Tongue (tissue), 2 donors: ENCODE data around the gene GYG2. TPM values are rescaled to one million over a fixed set of nuclear protein-coding genes. Genes with fewer than 3 reads are reported as not detected.
"Not testable (repeated sequence)": the region's sequence is repeated elsewhere in the genome, so short reads cannot be mapped to it uniquely, and the experiment has no call there.

ENCODE experiments used
- DNase-seq: peaks from one replicate; pipeline ENCODE4 v3.0.0-alpha.2; 2015
- total RNA-seq: library from RNA; depleted of rRNA; stranded (reverse); fragments of >200 nt; gene quantifications from one replicate; pipeline ENCODE4 v1.2.3, GENCODE V29; 2014

Gene GYG2
- total RNA-seq, 1 donor from 2014 or later, result 1.6 TPM

DNA sequence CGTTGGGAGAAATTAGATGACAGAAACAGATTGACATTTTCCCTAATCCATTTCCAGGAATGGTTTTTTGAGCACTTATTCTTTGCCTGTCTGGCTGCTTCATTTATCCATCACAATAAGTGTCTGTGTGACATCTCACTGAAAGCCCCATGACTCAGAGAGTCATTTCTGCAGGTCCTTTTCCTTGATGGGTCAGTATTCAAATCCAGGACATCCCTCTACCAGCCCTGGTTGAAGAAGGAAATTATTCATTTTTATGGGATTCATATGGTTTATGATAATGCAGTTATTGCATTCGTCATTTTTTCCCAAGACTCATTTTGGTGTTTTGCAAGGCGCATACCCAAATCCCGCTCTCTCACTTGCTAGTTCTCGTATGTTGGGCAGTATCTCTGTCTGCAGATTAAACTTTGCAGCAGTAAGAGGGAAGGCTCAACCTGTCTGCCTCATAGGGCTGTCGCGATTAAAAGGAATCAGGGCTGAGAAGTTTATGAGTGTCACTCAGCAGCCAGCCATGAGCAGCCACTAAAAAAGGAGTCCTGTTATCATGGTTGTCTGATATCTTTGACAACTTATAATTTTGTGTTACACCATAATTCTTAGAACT, 44.0 kb downstream of the GYG2 start:
- no peak for DNase-seq

GRCh38 chrX:2874222-2875135, 45.7 kb downstream of the GYG2 start:
- no peak for DNase-seq

- no peak for DNase-seq
These were observed 46.4 kb downstream of the GYG2 start for GRCh38 chrX:2875136-2875481.

DNA sequence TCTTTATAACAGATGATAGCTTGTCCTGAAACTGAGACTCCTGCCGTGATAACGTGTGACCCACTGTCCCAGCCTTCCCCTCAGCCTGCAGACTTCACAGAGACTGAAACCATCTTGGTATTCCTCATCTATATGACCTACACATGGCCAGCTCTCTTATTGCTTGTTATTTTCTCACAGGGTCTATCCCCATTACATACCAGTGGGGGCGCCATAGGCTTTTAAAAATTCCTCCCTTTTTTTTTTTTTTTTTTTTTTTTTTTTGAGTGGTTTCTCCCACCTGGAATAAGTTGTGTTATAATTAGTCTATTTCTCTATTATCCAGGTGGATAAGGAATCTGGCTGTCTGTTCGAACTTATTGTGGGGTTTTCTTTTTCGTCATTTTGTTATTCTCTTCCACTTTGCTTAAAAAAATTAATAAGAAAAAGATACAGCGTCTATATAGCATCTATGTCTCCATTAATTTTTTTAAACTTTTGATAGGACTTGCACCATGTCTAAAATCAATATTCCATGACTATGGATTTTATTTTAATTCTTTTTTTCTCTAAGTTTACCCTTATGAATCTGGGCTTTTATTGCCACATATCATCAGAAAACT, 47.2 kb downstream of the GYG2 start:
- no peak for DNase-seq

GRCh38 chrX:2878563-2878962, 49.8 kb downstream of the GYG2 start:
- no peak for DNase-seq

DNA sequence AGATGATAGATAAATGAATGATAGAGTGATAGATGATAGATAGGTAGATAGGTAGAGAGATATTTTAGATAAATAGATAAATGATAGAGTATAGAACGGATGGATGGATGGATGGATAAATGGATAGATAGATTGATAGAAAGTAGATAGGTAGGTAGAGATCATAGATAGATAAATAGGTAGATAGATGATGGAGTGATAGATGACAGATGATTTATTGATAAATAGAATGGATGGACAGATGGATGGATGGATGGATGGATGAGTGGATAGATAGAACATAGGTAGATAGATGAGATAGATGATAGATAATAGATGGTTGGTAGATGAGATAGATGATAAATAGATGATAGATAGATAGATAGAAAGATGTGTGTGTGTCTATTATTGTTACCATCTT, 50.9 kb downstream of the GYG2 start:
- DNase-seq, result no peak

DNA sequence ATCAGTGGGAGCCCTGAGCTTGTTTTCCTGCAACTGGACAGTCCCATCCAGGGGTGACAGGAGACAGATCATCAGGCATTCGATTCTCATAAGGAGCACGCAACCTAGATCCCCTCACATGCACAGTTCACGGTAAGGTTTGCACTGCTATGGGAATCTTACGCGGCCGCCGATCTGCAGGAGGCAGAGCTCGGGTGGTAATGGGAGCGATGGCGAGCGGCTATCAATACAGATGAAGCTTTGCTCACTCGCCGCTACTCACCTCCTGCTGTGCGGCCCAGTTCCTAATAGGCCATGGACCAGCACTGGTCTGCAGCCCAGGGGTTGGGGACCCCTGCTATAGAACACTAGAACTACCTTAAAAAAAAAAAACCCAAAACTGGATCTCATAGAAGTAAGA, 55.0 kb downstream of the GYG2 start:
- DNase-seq, result no peak

DNA sequence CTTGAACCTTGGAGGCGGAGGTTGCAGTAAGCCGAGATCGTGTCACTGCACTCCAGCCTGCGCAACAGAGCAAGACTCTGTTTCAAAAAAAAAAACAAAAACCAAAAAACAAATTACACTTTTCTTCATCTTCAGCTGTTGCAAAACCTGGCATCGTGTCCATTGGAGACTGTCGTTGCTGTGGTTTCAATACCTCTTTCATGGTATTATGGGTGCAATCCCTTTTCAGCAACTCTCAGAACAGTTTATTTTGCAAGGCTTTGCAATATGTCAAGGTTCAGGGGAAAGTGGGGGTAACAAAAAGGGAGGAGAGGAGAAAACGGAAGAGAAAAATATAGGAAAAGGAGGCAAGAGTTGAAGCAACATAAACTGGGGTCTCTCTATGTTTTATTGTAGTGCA, 59.6 kb downstream of the GYG2 start:
- no peak for DNase-seq

DNA sequence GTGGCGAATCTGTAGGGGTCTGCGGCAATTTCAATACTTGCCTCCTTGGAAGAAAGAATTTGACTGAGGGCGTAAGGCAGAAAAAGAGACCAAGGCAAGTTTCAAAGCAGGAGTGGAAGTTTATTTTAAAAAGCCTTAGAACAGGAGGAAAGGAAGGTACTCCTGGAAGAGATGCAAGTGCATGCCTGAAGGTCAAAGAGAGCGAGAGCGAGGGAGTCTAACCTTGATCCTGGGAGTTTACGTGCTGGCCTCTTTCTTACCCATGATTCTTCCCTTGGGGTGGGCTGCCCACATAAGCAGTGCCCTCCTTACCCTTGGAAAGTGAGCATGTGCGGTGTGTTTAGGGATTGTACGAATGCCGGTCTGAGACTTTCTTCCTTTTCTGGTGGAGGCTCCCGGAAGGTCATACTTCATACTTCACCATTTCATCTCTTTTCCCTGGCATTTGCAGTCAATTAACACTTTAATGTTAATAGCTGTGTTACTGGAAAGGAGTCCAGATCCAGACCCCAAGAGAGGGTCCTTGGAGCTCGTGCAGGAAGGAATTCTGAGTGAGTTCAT, 60.4 kb downstream of the GYG2 start:
- DNase-seq, result no peak

DNA sequence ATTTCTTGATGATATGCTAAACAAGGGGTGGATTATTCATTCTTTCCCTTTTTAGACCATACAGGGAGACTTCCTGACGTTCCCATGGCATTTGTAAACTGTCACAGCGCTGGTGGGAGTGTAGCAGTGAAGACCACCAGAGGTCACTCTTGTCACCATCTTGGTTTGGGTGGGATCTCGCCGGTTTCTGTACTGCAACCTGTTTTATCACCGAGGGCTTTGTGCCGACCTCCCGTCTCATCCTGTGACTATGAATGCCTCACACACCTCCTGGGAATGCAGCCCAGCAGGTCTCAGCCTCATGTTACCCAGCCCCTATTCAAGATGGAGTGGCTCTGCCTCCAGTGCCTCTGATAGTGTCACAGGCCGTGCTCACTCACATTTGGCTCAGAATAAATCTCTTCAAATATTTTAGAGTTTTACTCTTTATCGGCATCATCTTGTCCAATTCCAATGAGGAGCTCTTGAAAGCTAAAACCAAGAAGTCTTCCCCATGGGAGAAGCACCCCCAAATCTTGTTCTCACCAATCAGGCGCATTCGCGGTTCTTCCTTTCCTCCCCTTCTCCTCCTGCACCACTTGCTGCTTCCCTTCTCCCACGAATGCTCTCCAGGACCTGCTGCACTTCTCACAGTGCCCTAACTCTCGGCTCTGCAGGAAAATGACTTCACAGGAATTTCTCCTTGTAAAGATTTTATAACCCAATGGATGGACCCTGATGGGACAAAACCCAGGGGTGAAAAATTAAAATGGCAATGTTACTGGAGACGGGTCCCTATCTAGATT, 61.2 kb downstream of the GYG2 start:
- DNase-seq, result peak; percentile 30

GRCh38 chrX:2890536-2891460, 62.1 kb downstream of the GYG2 start:
- not testable (repeated sequence) for DNase-seq

- no peak for DNase-seq
These were observed 64.1 kb downstream of the GYG2 start for GRCh38 chrX:2892816-2893215.

GRCh38 chrX:2894885-2895292, 66.2 kb downstream of the GYG2 start:
- peak; percentile 36 for DNase-seq

DNA sequence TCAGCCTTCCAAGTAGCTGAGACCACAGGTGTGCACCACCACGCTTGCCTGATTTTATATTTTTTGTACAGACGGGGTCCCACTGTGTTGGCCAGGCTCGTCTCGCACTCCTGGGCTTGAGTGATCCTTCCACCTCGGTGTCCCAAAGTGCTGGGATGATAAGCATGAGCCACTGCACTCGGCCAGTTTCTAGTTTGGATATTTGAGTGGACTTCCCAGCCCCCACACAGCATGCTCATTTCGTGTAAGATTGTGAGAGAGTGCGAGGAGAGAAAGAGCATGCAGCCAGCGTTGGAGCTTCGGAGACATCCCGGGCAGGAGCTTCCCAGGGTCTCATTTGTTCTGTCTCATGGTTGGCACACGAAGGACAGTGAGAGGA, 68.6 kb downstream of the GYG2 start:
- DNase-seq, result no peak

DNA sequence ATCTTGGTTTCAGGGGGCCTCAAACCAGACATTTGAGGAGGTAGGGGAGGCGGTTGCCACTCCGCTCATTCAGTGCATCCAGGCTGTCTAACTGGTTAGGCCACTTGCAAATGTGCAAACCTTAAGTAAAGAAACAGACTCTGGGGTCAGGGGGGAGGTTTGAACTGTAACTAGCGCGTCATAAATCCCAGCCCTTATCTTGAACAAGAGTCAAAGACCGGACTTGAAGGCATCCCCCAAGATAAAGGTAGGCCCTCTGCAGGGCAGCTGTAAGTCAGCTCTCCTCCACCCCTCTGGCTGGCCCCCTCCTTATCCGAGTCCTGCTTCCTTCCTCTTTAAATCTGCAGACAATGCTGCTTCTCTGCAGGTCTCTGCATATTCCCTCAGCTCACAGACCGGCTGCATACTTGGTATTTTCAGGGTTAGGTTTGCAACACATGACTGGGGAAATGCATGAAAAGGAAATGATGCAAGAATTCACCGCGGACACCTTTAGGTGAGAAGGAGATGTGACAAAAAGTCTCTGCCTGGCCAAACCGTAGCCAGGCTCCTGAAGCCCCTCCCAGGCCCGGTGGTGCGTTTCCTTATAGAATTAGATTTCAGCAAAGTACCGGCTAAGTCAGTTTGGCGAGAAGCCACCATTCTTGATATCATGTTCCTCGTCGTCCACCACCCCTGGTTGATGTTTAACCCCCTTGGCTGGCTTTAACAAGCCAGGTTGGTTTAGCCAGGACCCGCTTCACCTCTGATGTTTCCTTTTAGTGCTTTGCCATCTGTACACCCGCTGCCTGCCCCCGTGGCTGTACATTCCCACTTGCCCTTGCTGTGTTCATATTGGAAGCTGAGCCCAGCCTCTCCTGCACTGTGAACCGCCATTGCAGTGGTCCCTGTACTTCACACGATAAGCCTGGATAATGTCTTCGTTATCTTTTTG, 69.2 kb downstream of the GYG2 start:
- DNase-seq, result peak; percentile 27

GRCh38 chrX:2898846-2899512, 70.2 kb downstream of the GYG2 start:
- DNase-seq, result no peak

- no peak for DNase-seq
These were observed 72.8 kb downstream of the GYG2 start for GRCh38 chrX:2901367-2902036.

DNA sequence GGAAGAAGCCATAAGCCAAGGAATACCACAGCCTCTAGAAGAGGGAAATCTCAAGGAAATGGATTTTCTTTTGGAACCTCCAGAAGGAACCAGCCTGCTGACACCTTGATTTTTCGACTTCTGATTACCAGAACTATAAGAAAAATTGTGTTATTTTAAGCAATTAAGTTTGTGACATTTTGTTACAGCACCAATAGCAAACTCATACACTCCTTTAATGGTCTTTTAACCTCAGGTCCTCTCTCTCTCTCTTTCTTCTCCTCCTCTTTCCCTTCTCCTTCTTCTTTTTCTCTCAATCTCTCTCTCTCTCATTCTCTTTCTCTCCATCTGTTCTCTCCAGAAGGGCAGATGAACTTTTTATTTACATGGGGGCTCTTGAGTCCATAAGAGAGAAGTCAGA, 74.1 kb downstream of the GYG2 start:
- no peak for DNase-seq

DNA sequence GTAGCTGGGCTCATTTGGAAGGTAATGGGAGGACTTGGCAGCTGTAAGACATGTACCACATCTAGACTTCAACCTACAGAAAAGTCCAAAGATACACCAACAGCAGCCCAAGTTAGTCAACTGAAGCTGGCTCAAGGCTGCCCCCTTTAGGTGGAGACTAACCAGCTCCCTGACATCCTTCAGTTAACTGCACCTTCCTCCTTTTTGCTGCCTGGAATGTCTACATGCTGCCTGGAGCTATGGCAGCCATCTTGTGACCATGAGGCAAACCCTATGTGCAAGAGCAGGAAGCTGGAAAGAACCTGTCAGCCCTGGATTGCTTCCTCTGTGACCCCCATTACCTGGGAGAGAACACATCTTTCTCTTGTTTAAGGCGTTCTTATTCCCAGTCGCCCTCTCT, 74.6 kb downstream of the GYG2 start:
- no peak for DNase-seq
